ENCODE results near the gene LIN9.

- TF ChIP-seq CEBPB (IDR thresholded peaks at IDR 0.05) (no peak), RAD21 (IDR thresholded peaks at IDR 0.05; ENCODE audit: low read depth) (no peak), FOXM1 (IDR thresholded peaks at IDR 0.05; ENCODE audit: borderline replicate concordance, low read depth) (no peak), MAX (IDR thresholded peaks at IDR 0.05) (no peak), EGR1 (IDR thresholded peaks at IDR 0.05) (no peak), TEAD4 (IDR thresholded peaks at IDR 0.05) (no peak), TAF1 (IDR thresholded peaks at IDR 0.05; ENCODE audit: low read depth) (no peak), EP300 (IDR thresholded peaks at IDR 0.05; ENCODE audit: borderline replicate concordance) (no peak), REST (IDR thresholded peaks at IDR 0.05; ENCODE audit: low read depth) (no peak)
Measured at GRCh38 chr1:226248796-226249195, 60.2 kb downstream of the LIN9 start.
